HG02870 (cell line): ENCODE results near the gene FBXO41.

ENCODE experiments used
- ATAC-seq: cut with Tn5 transposase; IDR thresholded peaks from one replicate; pipeline ENCODE4 v1.9.1; 2021; ENCODE audit warnings: mild to moderate bottlenecking, moderate library complexity; ENCODE audit not compliant: unreplicated experiment

Gene FBXO41

GRCh38 chr2:73289304-73289703 lies 5.0 kb upstream of the FBXO41 start:
- ATAC-seq, result no peak

- no peak for ATAC-seq
Observed at GRCh38 chr2:73286134-73286655, 1.9 kb upstream of the FBXO41 start.

GRCh38 chr2:73285159-73285739 lies 971 bp upstream of the FBXO41 start:
- peak; percentile 45 for ATAC-seq

- ATAC-seq, result peak; percentile 27
Observed at GRCh38 chr2:73283545-73284295, 558 bp downstream of the FBXO41 start.

- no peak for ATAC-seq
Observed at GRCh38 chr2:73282924-73283544, 1.2 kb downstream of the FBXO41 start.

- ATAC-seq, result no peak
Observed at GRCh38 chr2:73281244-73281643, 3.0 kb downstream of the FBXO41 start.

- no peak for ATAC-seq
Observed at GRCh38 chr2:73279852-73280251, 4.4 kb downstream of the FBXO41 start.

GRCh38 chr2:73272270-73272669 lies 12.0 kb downstream of the FBXO41 start:
- no peak for ATAC-seq

GRCh38 chr2:73269686-73270465 lies 14.4 kb downstream of the FBXO41 start:
- ATAC-seq, result peak; percentile 10

- peak; percentile 84 for ATAC-seq
Observed at GRCh38 chr2:73268830-73269685, 15.2 kb downstream of the FBXO41 start.

- ATAC-seq, result no peak
Observed at GRCh38 chr2:73268366-73268829, 15.9 kb downstream of the FBXO41 start.

GRCh38 chr2:73267008-73267407 lies 17.3 kb downstream of the FBXO41 start:
- no peak for ATAC-seq

- ATAC-seq, result no peak
Observed at GRCh38 chr2:73266061-73266901, 18.0 kb downstream of the FBXO41 start.

- ATAC-seq, result no peak
Observed at GRCh38 chr2:73265298-73266060, 18.8 kb downstream of the FBXO41 start.

- no peak for ATAC-seq
Observed at GRCh38 chr2:73264783-73265182, 19.5 kb downstream of the FBXO41 start.

- no peak for ATAC-seq
Observed at GRCh38 chr2:73264332-73264606, 20.0 kb downstream of the FBXO41 start.

GRCh38 chr2:73263540-73264331 lies 20.5 kb downstream of the FBXO41 start:
- no peak for ATAC-seq
